DOHH2 (cell line): ENCODE results near the gene TMEM63B.

ENCODE experiments used
- H3F3A ChIP-seq: fragments of 200-600 bp; sonication (generic), shearing (Covaris generic); 2 replicates; pipeline ENCODE4 v1.6.0; 2016; ENCODE audit warnings: antibody characterized with exemption, mild to moderate bottlenecking; ENCODE audit not compliant: control insufficient read depth, insufficient read depth
- H3K27ac ChIP-seq: fragments of 200-600 bp; sonication (generic); 2 replicates; pipeline ENCODE4 v1.5.1; 2014; ENCODE audit warnings: low read depth, mild to moderate bottlenecking, low read length, moderate library complexity
- H3K27me3 ChIP-seq: fragments of 200-600 bp; sonication (generic); 2 replicates; pipeline ENCODE4 v1.6.1; 2014; ENCODE audit warnings: mild to moderate bottlenecking, low read length, mixed read lengths; ENCODE audit not compliant: control insufficient read depth
- H3K36me3 ChIP-seq: fragments of 200-600 bp; sonication (generic); 2 replicates; pipeline ENCODE4 v1.6.1; 2014; ENCODE audit warnings: mild to moderate bottlenecking, low read length, moderate library complexity, mixed read lengths; ENCODE audit not compliant: control insufficient read depth
- H3K4me1 ChIP-seq: fragments of 200-600 bp; sonication (generic); 2 replicates; pipeline ENCODE4 v1.6.1; 2014; ENCODE audit warnings: mild to moderate bottlenecking, low read length, mixed read lengths; ENCODE audit not compliant: control insufficient read depth
- H3K4me2 ChIP-seq: fragments of 200-600 bp; sonication (generic); 2 replicates; pipeline ENCODE4 v1.6.0; 2014; ENCODE audit warnings: mild to moderate bottlenecking, low read length, moderate library complexity
- H3K4me3 ChIP-seq: fragments of 200-600 bp; sonication (generic); 2 replicates; pipeline ENCODE4 v1.5.1; 2014; ENCODE audit warnings: mild to moderate bottlenecking, low read length, mixed read lengths
- H3K79me2 ChIP-seq: fragments of 200-600 bp; sonication (generic); 2 replicates; pipeline ENCODE4 v1.6.1; 2014; ENCODE audit warnings: mild to moderate bottlenecking, low read length, mixed read lengths; ENCODE audit not compliant: control insufficient read depth
- H3K9me2 ChIP-seq: fragments of 200-600 bp; sonication (generic); replicated peaks from 2 replicates; pipeline ENCODE4 v1.6.1; 2014; ENCODE audit warnings: mild to moderate bottlenecking, low read length, mixed read lengths; ENCODE audit not compliant: control insufficient read depth
- H3K9me3 ChIP-seq: fragments of 200-600 bp; sonication (generic); 2 replicates; pipeline ENCODE4 v1.6.1; 2014; ENCODE audit warnings: antibody characterized with exemption, low read length, mixed read lengths; ENCODE audit not compliant: control insufficient read depth, insufficient read depth
- H4K20me1 ChIP-seq: fragments of 200-600 bp; sonication (generic); 2 replicates; pipeline ENCODE4 v1.6.0; 2014; ENCODE audit warnings: low read depth, mild to moderate bottlenecking, antibody characterized with exemption, low read length, moderate library complexity; ENCODE audit not compliant: control insufficient read depth, insufficient read depth
- EZH2phosphoT487 ChIP-seq: fragments of 200-600 bp; sonication (generic); IDR thresholded peaks from 2 replicates; pipeline ENCODE4 v1.6.1; 2017; ENCODE audit warnings: borderline replicate concordance, mild to moderate bottlenecking, antibody characterized with exemption, low read length, moderate library complexity, mixed read lengths
- TF ChIP-seq, protein P1 (sequence below): fragments of 200-600 bp; sonication (generic); IDR thresholded peaks from one replicate; pipeline ENCODE4 v1.5.1; 2014; ENCODE audit warnings: antibody characterized with exemption, mild to moderate bottlenecking, low read depth, low read length; ENCODE audit not compliant: poor library complexity, severe bottlenecking

TMEM63B gene

DNA sequence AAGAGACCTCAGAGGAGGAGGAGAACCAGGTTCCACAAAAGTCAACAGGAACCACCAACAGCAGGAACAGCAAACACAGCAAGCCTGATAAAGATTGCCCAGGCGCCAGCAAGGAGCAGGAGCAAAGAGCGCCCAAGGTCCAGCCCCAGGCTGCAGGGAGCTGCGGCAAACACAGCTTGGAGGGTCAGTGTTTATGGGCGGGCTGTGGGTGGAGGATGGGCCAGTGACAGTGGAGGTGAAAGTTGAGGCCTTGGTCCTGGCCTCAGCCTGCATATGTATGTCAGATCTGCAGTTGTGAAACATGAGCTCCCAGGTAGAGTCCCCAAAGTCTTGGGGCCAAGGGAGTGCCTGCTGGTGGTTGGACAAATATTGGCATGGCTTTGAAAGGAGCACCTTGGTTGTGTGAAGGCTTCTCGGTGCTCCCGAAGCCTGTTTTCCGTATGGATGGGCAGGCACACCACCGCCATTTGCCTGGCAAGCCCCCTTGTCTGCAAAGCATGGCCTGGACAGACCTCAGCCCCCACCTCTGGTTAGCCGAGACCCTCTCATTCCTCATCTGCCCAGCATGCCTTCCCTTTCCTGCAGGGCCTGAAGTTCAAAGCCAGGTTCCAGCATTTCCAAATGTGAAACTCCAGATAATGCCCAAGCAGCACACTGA, 29.3 kb downstream of the TMEM63B start:
- Histone ChIP-seq H3K9me3 (no peaks in the 10 kb centered on the region), H3K4me3 (no peak overlapping the region), H3K9me2 (no peaks in the 10 kb centered on the region), H3K4me2 (no peak overlapping the region), H3K79me2 (no peaks in the 10 kb centered on the region), H4K20me1 (no peaks in the 10 kb centered on the region), H3K4me1 (peaks cover 2% of the 10 kb centered on the region), H3K36me3 (no peaks in the 10 kb centered on the region), H3K27me3 (peaks cover 5% of the 10 kb centered on the region; the same call in 1 of the 2 replicates), H3F3A (no peaks in the 10 kb centered on the region), H3K27ac (no peak overlapping the region)
- TF ChIP-seq, protein P1, sequence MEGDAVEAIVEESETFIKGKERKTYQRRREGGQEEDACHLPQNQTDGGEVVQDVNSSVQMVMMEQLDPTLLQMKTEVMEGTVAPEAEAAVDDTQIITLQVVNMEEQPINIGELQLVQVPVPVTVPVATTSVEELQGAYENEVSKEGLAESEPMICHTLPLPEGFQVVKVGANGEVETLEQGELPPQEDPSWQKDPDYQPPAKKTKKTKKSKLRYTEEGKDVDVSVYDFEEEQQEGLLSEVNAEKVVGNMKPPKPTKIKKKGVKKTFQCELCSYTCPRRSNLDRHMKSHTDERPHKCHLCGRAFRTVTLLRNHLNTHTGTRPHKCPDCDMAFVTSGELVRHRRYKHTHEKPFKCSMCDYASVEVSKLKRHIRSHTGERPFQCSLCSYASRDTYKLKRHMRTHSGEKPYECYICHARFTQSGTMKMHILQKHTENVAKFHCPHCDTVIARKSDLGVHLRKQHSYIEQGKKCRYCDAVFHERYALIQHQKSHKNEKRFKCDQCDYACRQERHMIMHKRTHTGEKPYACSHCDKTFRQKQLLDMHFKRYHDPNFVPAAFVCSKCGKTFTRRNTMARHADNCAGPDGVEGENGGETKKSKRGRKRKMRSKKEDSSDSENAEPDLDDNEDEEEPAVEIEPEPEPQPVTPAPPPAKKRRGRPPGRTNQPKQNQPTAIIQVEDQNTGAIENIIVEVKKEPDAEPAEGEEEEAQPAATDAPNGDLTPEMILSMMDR: no peak
- no peak for TF ChIP-seq EZH2phosphoT487

DNA sequence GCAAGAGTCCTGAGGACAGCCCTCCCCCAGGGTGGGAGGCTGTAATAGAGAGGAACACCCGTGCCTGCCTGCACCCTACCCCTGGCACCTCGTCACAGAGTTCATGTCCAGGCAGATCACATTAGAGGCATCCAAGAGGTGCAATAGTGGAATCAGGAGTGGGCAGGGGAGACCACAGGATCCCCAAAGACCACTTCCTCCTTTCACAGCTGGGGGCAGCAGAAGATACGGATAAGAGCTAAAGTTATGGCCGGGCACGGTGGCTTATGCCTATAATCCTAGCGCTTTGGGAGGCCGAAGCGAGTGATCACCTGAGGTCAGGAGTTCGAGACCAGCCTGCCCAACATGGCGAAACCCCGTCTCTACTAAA, 29.8 kb downstream of the TMEM63B start:
- H3K27ac ChIP-seq: no peak overlapping the region
- H4K20me1 ChIP-seq: no peaks in the 10 kb centered on the region
- peaks cover 10% of the 10 kb centered on the region for H3K27me3 ChIP-seq
- TF ChIP-seq EZH2phosphoT487: no peak
- TF ChIP-seq, protein P1: no peak
- H3K36me3 ChIP-seq: no peaks in the 10 kb centered on the region
- no peak overlapping the region for H3K4me3 ChIP-seq
- no peaks in the 10 kb centered on the region for H3K79me2 ChIP-seq
- no peaks in the 10 kb centered on the region for H3K9me3 ChIP-seq
- no peaks in the 10 kb centered on the region for H3F3A ChIP-seq
- no peaks in the 10 kb centered on the region for H3K4me1 ChIP-seq
- no peaks in the 10 kb centered on the region for H3K9me2 ChIP-seq
- no peak overlapping the region for H3K4me2 ChIP-seq

DNA sequence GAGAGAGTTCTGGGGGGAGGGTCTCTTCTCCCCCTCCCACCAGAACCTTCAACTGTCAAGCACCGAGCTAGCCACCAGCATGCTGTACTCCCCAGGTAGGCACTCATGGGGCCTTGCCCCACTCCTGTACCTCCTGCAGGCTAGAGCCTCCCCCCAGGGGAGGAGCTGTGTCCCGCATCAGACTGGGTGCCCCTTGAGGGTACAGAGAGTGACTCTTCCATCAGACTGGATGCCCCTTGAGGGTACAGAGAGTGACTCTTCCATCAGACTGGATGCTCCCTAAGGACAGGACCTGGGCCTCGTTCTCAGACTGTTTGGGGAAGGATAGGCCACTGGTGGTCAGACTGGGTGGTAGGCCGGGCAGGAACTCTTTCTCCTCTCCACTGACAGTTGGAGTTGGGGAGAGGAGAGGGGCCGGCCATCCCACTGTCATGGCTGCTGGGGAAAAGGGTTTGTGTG, 31.4 kb downstream of the TMEM63B start, which contains the start of gene CAPN11:
CAPN11 (plus strand) TSS at position 51 of the 459 bp plus-strand sequence; CDS start at position 80, 29 bp downstream.
- H3K27ac ChIP-seq: no peak within 1 kb of the TSS
- H3K4me2 ChIP-seq: no peak within 1 kb of the TSS
- H3K9me2 ChIP-seq: no peaks in the 10 kb centered on the region
- H3K36me3 ChIP-seq: no peaks in the 10 kb centered on the region
- no peaks in the 10 kb centered on the region for H3K79me2 ChIP-seq
- H3K9me3 ChIP-seq: no peaks in the 10 kb centered on the region
- no peaks in the 10 kb centered on the region for H4K20me1 ChIP-seq
- H3K27me3 ChIP-seq: peaks cover 24% of the 10 kb centered on the region
- no peaks in the 10 kb centered on the region for H3F3A ChIP-seq
- no peak for TF ChIP-seq EZH2phosphoT487
- TF ChIP-seq, protein P1: no peak
- H3K4me3 ChIP-seq: no peak within 1 kb of the TSS
- no peaks in the 10 kb centered on the region for H3K4me1 ChIP-seq
